Immature natural killer cell (primary cell): ENCODE data around the gene NTRK3. TPM values are rescaled to one million over a fixed set of nuclear protein-coding genes. Genes with fewer than 3 reads are reported as not detected.

Source experiments
- DNase-seq, 3 donors: peaks; one replicate each; pipeline ENCODE4 v3.0.0; 2022; ENCODE audit warnings: mixed read lengths in 1 of 3
- H3K27ac Mint-ChIP-seq, 6 donors: one replicate each; pipeline ENCODE4 v1.8.0; 2020; ENCODE audit warnings: mixed read lengths in 6 of 6, mild to moderate bottlenecking in 5 of 6, inconsistent platforms in 4 of 6, moderate library complexity in 3 of 6
- H3K27me3 Mint-ChIP-seq, 3 donors: one replicate each; pipeline ENCODE4 v1.8.0; 2020 to 2021; ENCODE audit warnings: low read depth in 3 of 3, mild to moderate bottlenecking in 3 of 3, mixed read lengths in 3 of 3, moderate library complexity in 3 of 3, inconsistent platforms in 1 of 3
- H3K36me3 Mint-ChIP-seq, 3 donors: one replicate each; pipeline ENCODE4 v1.8.0; 2020; ENCODE audit warnings: mixed read lengths in 3 of 3, inconsistent platforms in 2 of 3, mild to moderate bottlenecking in 2 of 3
- H3K4me1 Mint-ChIP-seq, 2 donors: one replicate each; pipeline ENCODE4 v1.8.0; 2020; ENCODE audit warnings: inconsistent platforms in 2 of 2, mild to moderate bottlenecking in 2 of 2, mixed read lengths in 2 of 2, moderate library complexity in 1 of 2
- H3K4me3 Mint-ChIP-seq, 5 donors: one replicate each; pipeline ENCODE4 v1.8.0; 2020; ENCODE audit warnings: mild to moderate bottlenecking in 5 of 5, mixed read lengths in 5 of 5, inconsistent platforms in 3 of 5, moderate library complexity in 3 of 5
- H3K9me3 Mint-ChIP-seq, 6 donors: one replicate each; pipeline ENCODE4 v1.8.0; 2020; ENCODE audit warnings: mild to moderate bottlenecking in 6 of 6, mixed read lengths in 6 of 6, inconsistent platforms in 4 of 6, moderate library complexity in 3 of 6
- polyA plus RNA-seq, 3 donors: library from polyadenylated mRNA; unstranded; fragments of 300-500 nt; fragmentation: Illumina TruSeq; gene quantifications; one replicate each; pipeline ENCODE4 v1.2.3, GENCODE V29; 2021

NTRK3 gene
- not detected for polyA plus RNA-seq

DNA sequence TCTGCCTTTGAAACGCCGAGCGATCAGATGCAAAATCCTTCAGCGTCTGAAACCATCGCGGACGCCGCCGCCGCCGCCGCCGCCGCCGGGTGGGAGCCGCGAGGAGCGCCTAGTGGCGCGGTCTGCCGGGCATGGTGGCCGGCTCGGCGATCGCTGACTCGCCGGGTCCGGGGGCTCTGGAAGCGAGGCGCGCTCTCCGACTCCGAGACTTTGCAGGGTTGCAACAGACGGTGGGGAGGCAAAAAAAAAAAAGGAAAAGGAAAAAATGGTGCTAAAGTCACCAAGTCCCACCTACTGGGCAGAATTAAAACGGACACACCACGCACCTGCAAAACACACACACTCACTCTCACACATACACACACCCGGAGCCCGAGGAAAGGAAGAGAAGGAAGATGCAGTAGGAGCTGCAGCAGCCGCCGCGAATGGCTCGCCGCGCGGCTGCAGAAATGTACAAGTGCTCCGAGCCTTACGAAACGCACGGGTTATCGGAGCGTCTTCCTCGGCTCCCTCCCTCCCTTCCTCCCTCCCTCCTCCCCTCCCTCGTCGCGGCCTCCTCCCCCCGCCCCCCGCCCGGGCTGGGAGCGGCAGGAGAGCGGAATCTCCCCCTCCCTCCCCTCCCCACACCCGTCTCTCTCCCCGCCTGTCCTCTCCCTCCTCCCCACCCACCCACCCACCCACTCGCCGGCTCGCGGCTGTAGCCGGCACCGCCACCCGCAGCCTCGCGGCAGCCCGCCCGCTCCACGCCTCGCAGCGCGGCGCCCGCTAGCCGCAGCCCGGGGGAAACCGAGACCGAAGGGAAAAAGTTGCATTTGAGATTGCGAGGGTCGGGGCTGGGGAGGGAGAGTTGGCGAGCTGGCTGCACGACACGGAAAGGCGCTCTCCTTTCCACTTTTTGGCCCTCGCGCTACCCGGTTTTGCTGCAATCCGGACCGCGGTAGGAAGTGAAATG, at the start of gene NTRK3:
Gene NTRK3, minus strand, starts transcription at position 461 of the 952 bp plus-strand sequence. CDS start 586 bp downstream, outside the sequence.
- no peaks in the 10 kb centered on the region for H3K36me3 Mint-ChIP-seq
- DNase-seq: no peak
- H3K9me3 Mint-ChIP-seq: no peaks in the 10 kb centered on the region
- H3K4me3 Mint-ChIP-seq: peak within 1 kb of the TSS; percentile 27 to 51 (median 38)
- peaks cover 9 to 27% (median 25%) of the 10 kb centered on the region in 3 donors for H3K27me3 Mint-ChIP-seq
- no peak within 1 kb of the TSS for H3K27ac Mint-ChIP-seq
- peaks cover 0 to 5% of the 10 kb centered on the region in 2 donors for H3K4me1 Mint-ChIP-seq

- H3K36me3 Mint-ChIP-seq: no peaks in the 10 kb centered on the region
These were observed 46.9 kb upstream of the NTRK3 start for GRCh38 chr15:88303395-88303794.

GRCh38 chr15:88302373-88302772, 45.8 kb upstream of the NTRK3 start:
- no peak overlapping the region for H3K27ac Mint-ChIP-seq
- H3K4me1 Mint-ChIP-seq: no peaks in the 10 kb centered on the region
- DNase-seq: no peak
- H3K4me3 Mint-ChIP-seq: no peak overlapping the region
- H3K36me3 Mint-ChIP-seq: no peaks in the 10 kb centered on the region
- H3K27me3 Mint-ChIP-seq: peaks cover 0 to 4% (median 4%) of the 10 kb centered on the region in 3 donors
- H3K9me3 Mint-ChIP-seq: no peaks in the 10 kb centered on the region

More at GRCh38 chr15:88303395-88303794, 46.9 kb upstream of the NTRK3 start:
- H3K4me3 Mint-ChIP-seq: no peak overlapping the region
- H3K27me3 Mint-ChIP-seq: peaks cover 0 to 4% (median 4%) of the 10 kb centered on the region in 3 donors
- no peaks in the 10 kb centered on the region for H3K4me1 Mint-ChIP-seq
- no peak overlapping the region for H3K27ac Mint-ChIP-seq
- DNase-seq: no peak
- H3K9me3 Mint-ChIP-seq: no peaks in the 10 kb centered on the region

GRCh38 chr15:88301311-88301710, 44.8 kb upstream of the NTRK3 start:
- Mint-ChIP-seq H3K4me3 (no peak overlapping the region), H3K4me1 (no peaks in the 10 kb centered on the region), H3K36me3 (no peaks in the 10 kb centered on the region), H3K27ac (no peak overlapping the region), H3K27me3 (peaks cover 0 to 4% (median 4%) of the 10 kb centered on the region in 3 donors), H3K9me3 (peaks cover 0 to under 1% (median 0%) of the 10 kb centered on the region in 6 donors)
- DNase-seq: no peak

GRCh38 chr15:88300861-88301260, 44.3 kb upstream of the NTRK3 start:
- DNase-seq: no peak
- no peak overlapping the region for H3K27ac Mint-ChIP-seq
- H3K36me3 Mint-ChIP-seq: no peaks in the 10 kb centered on the region
- peaks cover 0 to 1% (median 0%) of the 10 kb centered on the region in 6 donors for H3K9me3 Mint-ChIP-seq
- H3K27me3 Mint-ChIP-seq: peaks cover 0 to 4% (median 4%) of the 10 kb centered on the region in 3 donors
- no peak overlapping the region for H3K4me3 Mint-ChIP-seq
- H3K4me1 Mint-ChIP-seq: no peaks in the 10 kb centered on the region

DNA sequence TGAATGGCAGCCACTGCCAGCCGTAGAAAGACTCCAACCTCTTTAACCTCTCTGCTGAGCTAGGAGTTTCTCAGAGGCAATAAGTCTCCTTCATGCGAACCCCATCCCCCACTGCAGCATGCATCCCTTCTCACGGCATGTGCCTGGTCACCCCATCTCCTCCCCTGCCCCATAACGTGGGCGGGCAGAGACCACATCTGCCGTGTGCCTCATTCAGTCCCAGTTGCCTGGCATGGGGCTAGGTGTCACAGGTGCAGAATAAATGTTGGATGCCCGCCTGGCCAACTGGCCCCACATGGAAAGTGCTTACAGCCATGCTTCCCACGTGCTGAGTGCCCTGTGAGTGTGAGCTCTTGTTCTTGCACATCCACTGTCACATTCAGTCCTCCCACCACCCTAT, 43.5 kb upstream of the NTRK3 start:
- no peak for DNase-seq
- H3K36me3 Mint-ChIP-seq: no peaks in the 10 kb centered on the region
- H3K4me3 Mint-ChIP-seq: no peak overlapping the region
- H3K27ac Mint-ChIP-seq: no peak overlapping the region
- peaks cover 0 to 4% (median 4%) of the 10 kb centered on the region in 3 donors for H3K27me3 Mint-ChIP-seq
- H3K9me3 Mint-ChIP-seq: peaks cover 0 to 1% (median 0%) of the 10 kb centered on the region in 6 donors
- no peaks in the 10 kb centered on the region for H3K4me1 Mint-ChIP-seq

GRCh38 chr15:88299497-88299896, 43.0 kb upstream of the NTRK3 start:
- Mint-ChIP-seq H3K27me3 (peaks cover 0 to 4% (median 3%) of the 10 kb centered on the region in 3 donors), H3K4me3 (no peak overlapping the region), H3K27ac (no peak overlapping the region), H3K4me1 (no peaks in the 10 kb centered on the region), H3K36me3 (no peaks in the 10 kb centered on the region), H3K9me3 (peaks cover 0 to 1% (median 0%) of the 10 kb centered on the region in 6 donors)
- DNase-seq: no peak

- no peaks in the 10 kb centered on the region for H3K4me1 Mint-ChIP-seq
- H3K27ac Mint-ChIP-seq: no peak overlapping the region
- no peak for DNase-seq
- no peak overlapping the region for H3K4me3 Mint-ChIP-seq
- peaks cover 2 to 10% (median 4%) of the 10 kb centered on the region in 3 donors for H3K27me3 Mint-ChIP-seq
- peaks cover 0 to 4% (median 0%) of the 10 kb centered on the region in 6 donors for H3K9me3 Mint-ChIP-seq
- H3K36me3 Mint-ChIP-seq: no peaks in the 10 kb centered on the region
These were observed 32.1 kb upstream of the NTRK3 start for GRCh38 chr15:88288661-88289060.

GRCh38 chr15:88288206-88288605, 31.7 kb upstream of the NTRK3 start:
- Mint-ChIP-seq H3K36me3 (no peaks in the 10 kb centered on the region), H3K9me3 (peaks cover 0 to 4% (median 0%) of the 10 kb centered on the region in 6 donors), H3K27me3 (peaks cover 2 to 10% (median 4%) of the 10 kb centered on the region in 3 donors), H3K4me3 (no peak overlapping the region), H3K4me1 (no peaks in the 10 kb centered on the region), H3K27ac (no peak overlapping the region)
- DNase-seq: no peak

DNA sequence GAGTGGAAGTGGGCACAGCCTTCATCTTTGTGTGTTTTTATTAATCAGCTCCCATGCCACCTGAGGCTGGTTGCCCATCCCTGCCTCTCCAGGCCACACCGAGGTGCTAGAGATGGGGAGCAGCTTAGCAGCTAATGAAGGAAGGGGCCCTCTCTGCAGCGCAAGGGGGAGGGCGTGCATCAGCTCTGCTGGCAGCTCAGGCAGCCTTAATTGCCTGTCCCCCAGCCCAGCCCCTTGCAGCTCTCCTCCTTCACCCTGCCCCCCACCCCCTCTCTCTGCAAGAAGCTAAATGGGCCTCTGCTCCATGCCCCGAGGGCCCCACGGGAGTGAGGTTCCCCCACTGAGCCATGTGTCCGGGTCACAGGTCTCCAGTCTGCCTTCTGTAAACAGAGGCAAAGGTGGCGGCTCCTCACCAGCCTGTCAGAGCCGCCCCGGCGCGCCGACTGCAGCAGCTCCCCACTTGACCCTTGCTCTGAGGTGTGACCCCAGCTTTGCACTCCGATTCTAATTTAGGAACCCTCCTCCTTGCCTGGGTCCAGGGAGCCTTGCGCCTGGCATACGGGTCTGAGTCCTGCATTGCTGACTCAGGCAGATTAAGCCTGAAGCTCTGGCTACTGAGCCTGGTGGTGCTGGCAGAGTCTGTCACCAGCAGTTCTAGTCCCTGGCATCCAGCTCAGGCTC, 27.9 kb upstream of the NTRK3 start:
- no peak for DNase-seq
- Mint-ChIP-seq H3K36me3 (no peaks in the 10 kb centered on the region), H3K9me3 (peaks cover 0 to 3% (median 0%) of the 10 kb centered on the region in 6 donors), H3K27ac (no peak overlapping the region), H3K4me1 (no peaks in the 10 kb centered on the region), H3K27me3 (peaks cover 2 to 14% (median 6%) of the 10 kb centered on the region in 3 donors), H3K4me3 (no peak overlapping the region)

- DNase-seq: no peak
- no peak overlapping the region for H3K4me3 Mint-ChIP-seq
- no peak overlapping the region for H3K27ac Mint-ChIP-seq
- peaks cover 0 to 3% (median 0%) of the 10 kb centered on the region in 6 donors for H3K9me3 Mint-ChIP-seq
- peaks cover 5 to 11% (median 7%) of the 10 kb centered on the region in 3 donors for H3K27me3 Mint-ChIP-seq
- no peaks in the 10 kb centered on the region for H3K36me3 Mint-ChIP-seq
- H3K4me1 Mint-ChIP-seq: no peaks in the 10 kb centered on the region
These were observed 26.1 kb upstream of the NTRK3 start for GRCh38 chr15:88282614-88283013.

DNA sequence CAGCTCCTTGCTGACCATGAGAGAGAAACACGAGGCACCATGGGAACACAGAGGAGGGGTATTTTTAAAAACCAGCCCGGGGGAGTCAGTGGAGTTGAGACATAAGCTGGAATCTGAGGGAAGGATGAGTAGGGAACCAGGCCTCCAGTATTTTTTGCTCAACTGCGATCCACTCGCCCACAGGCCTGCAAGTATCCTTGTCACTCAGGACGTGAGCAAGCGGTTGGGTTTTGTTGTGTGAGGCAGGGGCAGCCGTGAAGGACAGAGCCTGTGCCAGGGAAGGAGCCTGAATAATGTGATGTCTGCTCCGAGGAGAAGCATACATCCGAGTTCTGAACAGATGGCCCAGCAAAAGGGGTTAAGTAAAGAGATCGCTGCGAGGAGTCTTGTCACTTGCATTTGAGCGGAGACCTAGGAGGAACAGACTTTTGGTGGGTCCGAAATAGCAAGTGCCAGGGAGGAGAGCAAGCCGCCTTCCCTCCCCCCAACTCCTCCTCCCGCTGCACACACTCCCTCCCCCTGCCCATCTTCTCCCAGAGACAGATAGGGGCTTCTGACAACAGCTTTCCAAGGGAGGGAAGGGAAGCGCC, 20.4 kb upstream of the NTRK3 start:
- Mint-ChIP-seq H3K4me1 (no peaks in the 10 kb centered on the region), H3K9me3 (no peaks in the 10 kb centered on the region), H3K36me3 (no peaks in the 10 kb centered on the region), H3K27ac (no peak overlapping the region), H3K4me3 (no peak overlapping the region), H3K27me3 (peaks cover 1 to 9% (median 5%) of the 10 kb centered on the region in 3 donors)
- DNase-seq: no peak

DNA sequence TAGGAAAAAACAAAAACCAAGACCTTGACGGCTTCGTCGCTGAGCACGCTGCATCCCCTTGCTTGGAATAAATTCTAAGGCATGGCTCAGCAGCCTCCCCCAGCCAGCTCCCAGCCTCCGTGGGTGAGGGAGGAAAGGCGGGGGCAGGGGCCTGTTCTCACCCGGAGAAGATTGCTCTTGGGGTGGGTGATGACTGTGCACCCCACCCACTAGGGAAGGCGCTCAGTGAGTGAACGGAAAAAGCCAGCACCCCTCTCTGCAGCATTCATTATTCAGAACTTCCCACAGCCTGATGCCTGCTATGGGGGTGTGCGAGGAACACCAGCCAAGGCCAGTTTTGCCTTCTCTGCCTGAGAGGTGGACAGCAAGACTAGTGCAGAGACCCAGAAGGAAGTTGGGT, 19.3 kb upstream of the NTRK3 start:
- H3K9me3 Mint-ChIP-seq: no peaks in the 10 kb centered on the region
- no peaks in the 10 kb centered on the region for H3K4me1 Mint-ChIP-seq

More for the DNA sequence above, 19.3 kb upstream of the NTRK3 start:
- Mint-ChIP-seq H3K36me3 (no peaks in the 10 kb centered on the region), H3K27me3 (peaks cover 1 to 9% (median 5%) of the 10 kb centered on the region in 3 donors), H3K4me3 (no peak overlapping the region), H3K27ac (no peak overlapping the region)
- no peak for DNase-seq
